ENCODE measurements around the gene IMMP2L.

DNA sequence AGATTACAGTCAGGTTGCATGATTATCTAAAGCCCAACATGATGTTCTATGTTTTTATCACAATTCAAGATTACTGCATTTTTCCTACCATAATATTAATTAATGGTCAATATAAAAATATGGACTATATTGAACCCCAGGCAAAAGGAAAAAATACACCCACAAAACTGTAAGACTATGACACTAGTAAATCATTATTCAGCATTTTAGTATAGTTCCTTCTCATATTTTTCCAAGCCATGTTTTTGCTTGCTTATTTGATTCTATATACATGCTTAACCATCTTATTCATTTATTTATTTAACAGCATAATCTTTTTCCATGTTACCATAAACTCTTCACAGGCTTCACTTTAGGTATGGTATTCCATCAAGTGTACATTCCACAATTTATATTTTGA lies 101.6 kb downstream of the IMMP2L start:
- TF ChIP-seq POLR2A (IDR thresholded peaks at IDR 0.05), result no peak
- TF ChIP-seq, protein P1, sequence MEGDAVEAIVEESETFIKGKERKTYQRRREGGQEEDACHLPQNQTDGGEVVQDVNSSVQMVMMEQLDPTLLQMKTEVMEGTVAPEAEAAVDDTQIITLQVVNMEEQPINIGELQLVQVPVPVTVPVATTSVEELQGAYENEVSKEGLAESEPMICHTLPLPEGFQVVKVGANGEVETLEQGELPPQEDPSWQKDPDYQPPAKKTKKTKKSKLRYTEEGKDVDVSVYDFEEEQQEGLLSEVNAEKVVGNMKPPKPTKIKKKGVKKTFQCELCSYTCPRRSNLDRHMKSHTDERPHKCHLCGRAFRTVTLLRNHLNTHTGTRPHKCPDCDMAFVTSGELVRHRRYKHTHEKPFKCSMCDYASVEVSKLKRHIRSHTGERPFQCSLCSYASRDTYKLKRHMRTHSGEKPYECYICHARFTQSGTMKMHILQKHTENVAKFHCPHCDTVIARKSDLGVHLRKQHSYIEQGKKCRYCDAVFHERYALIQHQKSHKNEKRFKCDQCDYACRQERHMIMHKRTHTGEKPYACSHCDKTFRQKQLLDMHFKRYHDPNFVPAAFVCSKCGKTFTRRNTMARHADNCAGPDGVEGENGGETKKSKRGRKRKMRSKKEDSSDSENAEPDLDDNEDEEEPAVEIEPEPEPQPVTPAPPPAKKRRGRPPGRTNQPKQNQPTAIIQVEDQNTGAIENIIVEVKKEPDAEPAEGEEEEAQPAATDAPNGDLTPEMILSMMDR (IDR thresholded peaks at IDR 0.05), result no peak

Data from uterus (tissue), 2 donors.